GM21723 (cell line): ENCODE measurements around the gene RNF212B.
"Not testable (repeated sequence)": the region's sequence is repeated elsewhere in the genome, so short reads cannot be mapped to it uniquely, and the experiment has no call there.

Source experiments
- ATAC-seq: cut with Tn5 transposase; IDR thresholded peaks from one replicate; pipeline ENCODE4 v1.9.1; 2021; ENCODE audit warnings: mild to moderate bottlenecking, moderate library complexity; ENCODE audit not compliant: unreplicated experiment

RNF212B gene

DNA sequence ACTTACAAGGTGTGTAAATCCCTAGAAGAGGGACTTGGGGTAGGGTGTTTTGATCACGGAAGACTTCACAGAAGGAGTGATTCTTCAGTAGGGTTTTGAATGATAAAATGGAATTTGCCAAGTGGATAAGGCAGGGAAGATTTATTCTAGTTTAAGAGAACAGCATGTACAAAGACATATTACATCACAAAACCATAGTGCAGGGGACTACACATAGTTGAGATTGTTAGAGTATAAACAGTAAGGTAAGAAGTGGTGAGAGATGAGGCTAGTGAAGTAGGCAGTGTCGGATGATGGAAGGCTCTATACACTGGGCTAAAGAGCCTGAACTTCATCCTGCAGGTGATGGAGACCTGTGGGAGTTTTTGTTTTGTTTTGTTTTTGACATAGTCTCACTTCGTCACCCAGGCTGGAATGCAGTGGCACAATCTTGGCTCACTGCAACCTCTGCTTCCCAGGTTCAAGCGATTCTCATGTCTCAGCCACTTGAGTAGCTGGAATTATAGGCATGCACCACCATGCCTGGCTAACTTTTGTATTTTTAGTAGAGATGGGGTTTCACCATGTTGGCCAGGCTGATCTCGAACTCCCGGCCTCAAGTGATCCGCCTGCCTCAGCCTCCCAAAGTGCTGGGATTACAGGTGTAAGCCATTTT lies 3.5 kb downstream of the RNF212B start:
- not testable (repeated sequence) for ATAC-seq

DNA sequence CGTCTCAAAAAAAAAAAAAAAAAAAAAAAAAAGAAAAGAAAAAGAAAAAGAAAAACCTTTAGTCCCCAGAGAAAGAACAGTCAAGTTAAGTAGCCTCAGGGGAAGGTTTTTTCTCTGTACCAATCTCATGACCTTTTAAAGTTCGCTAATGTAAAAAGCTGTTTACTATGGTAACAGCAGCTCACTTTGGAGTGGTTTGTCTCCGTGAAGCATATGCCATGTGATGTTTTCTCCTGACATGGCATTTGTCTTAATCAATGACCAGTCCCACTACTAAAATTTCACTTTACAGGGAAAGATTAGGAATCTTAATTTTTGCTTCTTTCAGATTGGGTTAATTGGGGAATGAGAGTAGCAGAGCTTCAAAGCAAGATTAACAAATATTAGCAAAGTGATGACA lies 4.3 kb downstream of the RNF212B start:
- ATAC-seq: no peak

DNA sequence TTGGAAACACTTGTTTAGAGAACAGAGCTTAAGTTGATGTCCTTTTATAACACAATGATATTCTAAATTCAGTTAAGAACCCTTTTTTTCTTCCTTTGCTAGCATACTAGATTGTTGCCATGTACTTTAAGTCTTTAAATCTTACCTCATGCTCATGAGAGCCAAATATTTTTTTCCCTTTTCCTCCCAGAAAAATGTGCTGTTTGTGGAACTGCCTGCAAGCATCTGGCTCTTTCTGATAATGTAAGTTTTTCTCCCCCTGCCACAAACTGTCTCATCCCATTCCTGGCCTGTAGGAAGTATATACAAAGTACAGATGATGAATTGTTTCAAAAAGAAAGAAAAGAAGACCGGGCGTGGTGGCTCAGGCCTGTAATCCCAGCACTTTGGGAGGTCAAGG lies 5.3 kb downstream of the RNF212B start:
- no peak for ATAC-seq

DNA sequence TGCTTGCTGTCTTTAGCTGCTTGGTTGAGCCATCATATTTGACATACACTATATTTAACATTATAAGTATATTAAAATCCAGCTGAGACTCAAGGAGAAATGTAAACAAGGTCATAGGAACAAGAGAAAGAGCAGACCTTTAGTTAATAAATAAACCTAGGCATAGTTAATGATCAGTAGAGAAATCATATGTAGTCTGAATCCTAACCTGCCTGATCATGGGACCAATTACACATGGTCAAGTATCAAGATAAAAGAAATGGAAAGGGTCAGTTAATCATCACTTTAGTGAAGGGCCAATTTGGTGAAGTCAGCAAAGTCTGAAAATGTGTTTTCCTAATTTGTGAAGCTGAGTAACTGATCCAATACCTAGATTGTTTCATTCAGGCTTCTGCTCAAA lies 7.5 kb downstream of the RNF212B start:
- ATAC-seq: no peak

DNA sequence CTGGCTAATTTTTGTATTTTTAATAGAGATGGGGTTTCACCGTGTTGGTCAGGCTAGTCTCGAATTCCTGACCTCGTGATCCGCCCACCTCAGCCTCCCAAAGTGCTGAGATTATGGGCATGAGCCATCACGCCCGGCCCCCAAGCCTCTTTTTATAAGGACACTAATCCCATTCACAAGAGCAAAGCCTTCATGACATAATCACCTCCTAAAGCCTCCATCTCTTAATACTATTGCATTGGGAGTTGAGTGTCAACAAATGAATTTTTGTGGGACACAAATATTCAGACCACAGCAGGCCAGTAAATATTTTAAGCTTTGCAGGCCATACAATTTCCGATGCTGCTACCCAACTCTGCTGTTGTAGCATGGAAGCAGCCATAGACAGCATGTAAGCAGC lies 10.9 kb downstream of the RNF212B start:
- no peak for ATAC-seq

DNA sequence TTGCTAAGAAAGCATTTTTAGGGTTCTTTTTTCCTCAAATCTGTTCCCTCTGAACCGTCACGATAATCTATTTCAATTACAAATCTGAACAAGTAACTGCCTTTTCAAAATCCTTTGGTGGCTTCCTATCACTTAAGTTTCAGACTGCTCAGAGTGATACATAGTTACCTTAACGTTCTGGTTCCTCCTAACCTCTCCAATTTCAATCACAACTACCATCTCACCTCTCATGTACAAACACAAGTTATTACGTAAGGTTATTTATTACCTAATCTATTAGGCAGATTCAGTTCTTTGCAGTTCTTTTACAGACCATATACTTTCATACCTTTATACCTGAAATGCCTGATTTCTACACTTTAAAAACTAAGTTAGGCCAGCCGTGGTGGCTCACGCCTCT lies 12.1 kb downstream of the RNF212B start:
- ATAC-seq: no peak

DNA sequence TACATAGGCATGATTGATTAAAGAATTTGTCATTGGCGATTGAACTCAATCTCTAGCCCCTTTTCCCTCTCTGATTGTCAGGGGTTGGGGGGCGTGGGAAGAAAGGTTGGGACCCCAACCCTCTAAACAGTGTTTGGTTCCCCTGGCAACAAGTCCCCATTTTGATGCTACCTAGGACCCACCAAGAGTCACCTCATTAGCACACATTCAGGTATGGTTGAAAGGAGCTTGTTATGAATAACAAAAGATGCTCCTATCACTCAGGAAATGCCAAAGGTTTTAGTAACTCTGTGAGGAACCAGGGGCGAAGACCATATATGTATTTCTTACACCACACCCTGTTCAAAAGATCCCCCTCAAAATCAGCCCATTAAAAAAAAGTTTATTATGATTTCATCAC lies 14.3 kb downstream of the RNF212B start:
- no peak for ATAC-seq

DNA sequence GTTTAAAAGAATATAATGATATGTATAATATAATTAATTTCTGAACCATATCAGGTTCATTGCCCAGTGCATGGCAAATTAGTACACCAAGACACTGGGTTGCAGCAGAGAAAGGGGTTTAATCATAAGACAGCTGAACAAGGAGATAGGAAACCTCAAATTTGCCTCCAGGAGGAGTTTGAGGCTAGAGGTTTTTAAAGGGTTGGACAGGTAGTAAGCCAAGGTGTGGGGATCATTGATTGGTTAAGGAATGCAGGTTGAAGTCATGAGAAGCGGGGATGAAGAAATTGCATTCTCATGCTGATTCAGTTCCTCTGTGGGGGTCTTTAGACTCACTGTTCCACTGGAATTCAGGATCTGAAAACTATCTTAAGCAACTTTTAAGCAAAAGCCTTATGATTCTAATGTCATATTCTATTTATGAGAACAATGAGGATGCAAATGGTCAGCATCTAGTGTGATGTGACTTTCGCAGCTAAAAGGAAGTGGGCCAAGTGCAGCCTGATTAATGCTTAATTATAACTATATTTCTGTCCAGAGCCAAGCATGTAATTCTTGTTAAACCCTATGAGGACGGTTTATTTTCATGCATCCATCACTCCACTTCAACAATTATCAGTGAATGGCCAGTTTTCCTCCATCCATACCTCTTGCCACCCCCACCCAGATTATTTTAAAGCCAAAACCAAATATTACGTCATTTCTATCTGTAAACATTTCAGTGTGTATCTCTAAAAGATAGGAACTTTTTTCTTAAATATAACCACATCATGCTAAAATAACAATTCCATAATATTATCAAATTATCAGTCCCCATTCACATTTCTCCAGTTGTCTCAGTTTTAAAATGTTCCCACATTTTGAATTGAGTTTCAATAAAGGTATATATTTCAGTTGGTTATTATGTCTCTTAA lies 14.9 kb downstream of the RNF212B start:
- ATAC-seq: no peak

DNA sequence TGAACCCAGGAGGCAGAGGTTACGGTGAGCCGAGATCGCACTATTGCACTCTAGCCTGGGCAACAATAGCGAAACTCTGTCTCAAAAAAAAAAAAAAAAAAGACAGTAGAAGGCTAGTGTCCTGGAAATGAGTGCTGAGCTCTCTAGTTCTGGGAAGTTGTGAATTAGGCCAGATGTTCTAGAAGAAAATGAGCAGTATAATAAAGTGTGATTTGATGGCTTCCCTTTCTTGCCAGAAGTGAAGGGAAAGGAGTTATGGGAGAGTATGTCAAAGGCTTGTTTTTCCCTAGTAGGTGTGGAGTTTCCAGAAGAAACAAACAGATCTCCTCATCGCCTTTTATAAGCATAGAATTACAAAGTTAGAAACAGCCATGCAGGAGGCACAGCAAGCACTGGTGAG lies 20.5 kb downstream of the RNF212B start:
- ATAC-seq: no peak

DNA sequence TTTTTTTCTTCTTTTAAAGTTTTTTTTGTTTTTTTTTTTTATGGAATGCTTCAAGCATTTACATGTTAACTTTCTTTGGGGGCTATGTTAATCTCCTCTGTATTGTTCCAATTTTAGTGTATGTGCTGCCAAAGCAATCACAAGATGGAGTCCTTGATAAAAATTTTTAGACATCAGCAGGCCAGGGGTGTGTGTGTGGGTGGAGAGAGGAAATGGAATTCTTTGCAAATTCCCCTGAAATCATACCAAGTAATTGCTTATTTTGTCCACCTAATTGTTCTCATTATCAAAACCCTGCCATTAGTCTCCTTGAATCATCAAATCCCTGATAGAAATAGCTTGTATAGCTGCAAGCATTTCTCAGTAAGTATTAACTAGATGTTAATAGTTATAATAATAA lies 21.7 kb downstream of the RNF212B start:
- ATAC-seq: no peak

DNA sequence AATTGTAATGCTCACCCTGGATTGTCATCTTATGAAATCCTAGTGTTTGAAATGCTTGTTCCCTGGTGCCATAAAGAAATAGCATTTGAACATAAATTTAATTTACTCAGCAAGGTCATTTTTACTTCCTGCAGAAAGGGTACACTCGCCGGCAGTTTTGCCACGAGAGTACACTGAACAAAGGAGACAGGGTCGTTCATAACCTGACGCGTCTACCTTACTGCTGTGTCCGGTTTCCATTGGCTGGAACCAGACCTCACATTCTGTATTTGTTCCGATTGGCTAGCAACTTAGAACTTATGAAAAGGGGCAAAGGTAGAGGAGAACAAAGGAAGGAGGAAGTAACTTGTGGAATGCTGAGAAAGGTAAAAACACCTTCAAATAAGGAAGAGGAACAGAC lies 23.1 kb downstream of the RNF212B start:
- ATAC-seq: not testable (repeated sequence)

DNA sequence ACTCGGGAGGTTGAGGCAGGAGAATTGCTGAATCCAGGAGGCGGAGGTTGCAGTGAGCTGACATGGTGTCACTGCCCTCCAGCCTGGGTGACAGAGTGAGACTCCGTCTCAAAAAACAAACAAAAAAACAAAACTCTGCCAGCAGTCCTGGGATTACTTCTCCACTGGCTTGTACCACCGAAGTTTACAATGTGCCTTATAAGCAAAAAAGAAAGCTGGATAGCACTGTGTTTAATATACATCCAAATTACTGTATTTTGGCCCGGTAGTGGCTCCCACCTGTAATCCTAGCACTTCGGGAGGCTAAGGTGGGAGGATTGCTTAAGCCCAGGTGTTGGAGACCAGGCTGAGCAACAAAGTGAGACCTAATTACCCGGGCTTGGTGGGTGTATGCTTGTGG lies 31.5 kb downstream of the RNF212B start:
- no peak for ATAC-seq

DNA sequence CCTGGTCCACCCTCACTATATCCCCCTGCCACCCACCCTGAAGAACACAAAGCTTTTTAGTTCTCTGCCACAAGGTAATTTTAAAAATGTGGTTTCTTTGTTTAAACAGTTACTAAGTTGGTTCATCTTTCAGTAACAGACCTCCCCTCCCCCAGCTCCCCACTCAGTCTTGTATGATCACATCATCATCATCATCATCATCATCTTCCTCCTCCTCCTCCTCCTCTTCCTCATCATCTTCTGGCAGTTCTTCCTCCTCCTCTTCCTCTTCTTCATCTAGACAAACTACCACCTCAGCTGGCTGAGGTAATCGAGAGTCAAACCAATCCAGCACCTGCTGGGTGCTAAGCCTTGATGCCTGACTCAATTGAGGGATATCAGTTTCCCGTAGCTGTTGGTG lies 37.7 kb downstream of the RNF212B start:
- no peak for ATAC-seq

DNA sequence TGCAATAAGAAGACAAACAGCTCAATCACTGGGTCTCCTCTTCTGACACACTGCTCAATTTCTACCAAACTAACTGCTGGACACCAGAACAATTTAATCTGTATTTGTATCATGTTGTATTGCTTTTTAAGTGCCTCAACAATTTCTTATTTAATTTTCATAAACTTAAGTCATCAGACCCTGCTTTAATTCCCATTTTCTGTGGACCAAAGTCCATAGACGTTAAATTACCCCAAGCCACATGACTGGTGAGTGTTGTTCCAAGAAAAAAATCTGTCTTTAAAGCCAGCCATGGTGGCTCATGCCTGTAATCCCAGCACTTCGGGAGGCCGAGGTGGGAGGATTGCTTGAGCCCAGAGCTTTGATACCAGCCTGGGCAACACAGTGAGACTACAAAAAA lies 39.5 kb downstream of the RNF212B start:
- ATAC-seq: no peak

DNA sequence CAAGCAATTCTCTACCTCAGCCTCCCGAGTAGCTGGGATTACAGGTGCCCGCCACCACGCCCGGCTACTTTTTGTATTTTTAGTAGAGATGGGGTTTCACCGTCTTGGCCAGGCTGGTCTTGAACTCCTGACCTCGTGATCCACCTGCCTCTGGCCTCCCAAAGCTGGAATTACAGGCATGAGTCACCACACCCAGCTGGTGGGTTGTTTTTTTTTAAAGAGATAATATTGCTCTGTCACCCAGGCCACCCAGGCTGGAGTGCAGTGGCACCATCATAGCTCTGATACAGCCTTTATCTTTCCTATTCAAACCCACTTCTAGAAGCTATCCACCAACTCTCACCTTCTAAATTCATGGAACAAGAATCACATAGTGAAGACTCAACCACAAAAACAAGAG lies 40.2 kb downstream of the RNF212B start:
- ATAC-seq: not testable (repeated sequence)

DNA sequence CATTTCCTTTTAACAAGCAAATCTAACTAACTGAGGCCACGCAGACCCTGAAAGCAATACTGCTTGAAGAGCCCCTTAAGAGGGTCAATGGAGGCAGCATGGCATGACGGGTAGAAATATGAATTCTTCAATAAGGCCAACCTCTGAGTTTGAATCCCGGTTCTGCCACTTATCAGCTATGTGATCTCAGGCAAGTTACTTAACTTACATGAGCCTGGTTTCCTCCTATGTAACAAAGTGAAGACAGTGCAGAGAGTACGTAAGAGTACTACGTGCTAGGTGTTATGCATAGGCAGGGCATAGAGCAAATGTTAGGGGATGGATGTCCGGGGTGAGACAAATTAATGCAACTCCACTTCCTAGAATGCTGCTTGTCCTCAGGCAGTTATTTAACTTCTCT lies 43.5 kb downstream of the RNF212B start:
- no peak for ATAC-seq

DNA sequence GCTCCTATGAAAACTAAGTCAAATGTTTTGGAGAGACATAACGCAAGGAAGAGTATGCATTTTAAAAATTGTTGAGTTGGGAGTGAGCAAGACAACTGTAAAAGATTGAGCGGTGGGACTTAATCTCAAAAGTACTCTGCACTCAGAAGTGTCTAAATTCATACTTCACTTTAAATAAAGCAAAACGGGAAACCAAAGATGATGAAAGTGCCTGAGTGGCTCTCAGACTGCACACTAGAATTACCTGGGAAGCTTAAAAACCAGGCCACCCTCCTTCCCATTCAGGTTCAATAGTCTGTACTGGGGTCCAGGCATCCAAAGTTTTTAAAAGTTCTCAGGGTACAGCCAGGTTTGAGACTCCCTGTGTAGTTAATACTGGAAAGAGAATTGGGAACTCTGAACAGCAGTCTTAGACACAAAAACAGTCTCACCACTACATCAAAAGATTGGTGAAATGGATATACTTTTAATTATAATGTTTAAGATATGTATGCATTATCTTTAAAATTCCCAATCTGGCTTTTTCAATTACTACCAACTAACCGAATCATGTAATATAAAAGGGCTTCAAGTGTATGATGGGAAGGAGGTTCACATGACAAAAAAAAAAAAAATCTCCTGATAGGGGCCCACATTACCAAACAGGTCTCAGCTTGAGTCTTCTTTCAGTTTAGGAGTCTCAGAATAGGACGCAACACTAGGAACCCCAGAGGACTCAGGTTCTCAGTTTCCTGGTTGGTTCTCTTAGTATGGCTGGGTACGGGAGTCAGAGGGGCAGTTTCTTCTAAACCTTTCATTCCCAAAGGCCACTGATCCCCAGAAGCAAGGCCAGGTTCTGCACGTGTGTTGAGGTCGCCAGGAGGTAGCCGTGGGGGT lies 47.2 kb downstream of the RNF212B start:
- ATAC-seq: no peak

DNA sequence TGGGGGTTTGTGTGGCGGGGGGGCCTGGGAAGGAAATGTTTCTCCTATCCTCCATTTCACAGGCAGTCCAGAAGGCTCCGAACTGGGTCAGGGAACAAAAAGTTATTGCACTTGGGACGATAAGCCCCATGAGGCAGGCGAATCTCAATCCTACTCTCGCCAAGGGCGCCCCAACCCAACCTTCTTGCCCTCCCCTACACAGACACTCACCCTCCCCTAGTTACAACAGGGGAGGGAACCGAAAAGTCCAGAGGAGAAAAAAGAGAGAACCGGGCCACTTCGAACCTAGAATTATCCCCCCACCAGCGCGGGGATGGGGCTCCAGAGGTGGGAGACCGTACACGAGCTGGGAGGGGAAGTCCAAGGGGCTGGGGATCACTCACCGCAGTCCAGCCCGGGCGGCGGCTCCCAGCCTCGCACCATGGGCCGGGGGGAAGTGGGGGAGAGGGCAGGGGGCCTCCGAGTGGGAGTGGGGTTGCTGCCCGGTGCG lies 47.8 kb downstream of the RNF212B start:
- peak; percentile 28 for ATAC-seq

DNA sequence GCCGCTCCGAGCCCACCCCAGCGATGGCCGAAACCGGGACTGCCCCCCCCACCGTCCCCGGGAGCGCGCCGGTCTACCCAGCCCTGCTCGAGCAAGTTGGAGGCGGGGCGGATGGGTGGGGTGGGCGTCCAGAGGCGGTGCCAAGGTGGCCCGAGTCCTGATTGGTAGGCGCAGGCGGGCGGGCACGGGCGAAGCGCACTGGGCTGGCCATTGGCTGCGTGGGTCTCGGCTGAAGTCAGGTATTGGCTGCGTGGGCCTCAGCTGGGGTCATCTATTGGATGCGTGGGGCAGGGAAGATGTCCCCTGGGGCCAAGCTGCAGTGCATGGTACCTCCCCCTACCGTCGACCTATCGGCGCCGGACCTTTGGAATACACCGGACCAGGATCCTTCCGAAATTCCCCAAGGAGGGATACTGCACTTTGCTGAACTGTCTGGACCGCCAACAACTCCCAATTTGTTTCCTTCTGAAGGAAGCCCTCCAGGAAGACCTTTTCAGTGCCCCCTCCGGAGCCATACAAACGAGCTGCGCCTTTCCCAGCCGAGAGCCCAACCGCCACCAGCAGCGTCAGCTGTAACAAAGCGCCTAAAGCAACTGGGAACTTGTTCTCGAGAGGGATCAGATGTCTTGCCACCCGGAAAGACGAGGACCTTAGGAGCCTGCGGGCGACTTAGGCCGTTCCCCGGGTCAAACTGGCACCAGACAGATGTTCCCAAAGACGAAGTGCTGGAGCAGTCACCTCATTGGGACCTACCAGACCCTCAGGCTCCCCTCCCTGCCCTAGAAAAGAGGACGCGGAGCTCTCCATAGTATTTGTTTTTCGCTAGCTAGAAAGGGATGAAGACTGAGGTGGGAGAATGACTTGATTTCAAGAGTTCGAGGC lies 48.5 kb downstream of the RNF212B start, which contains the start of gene HOMEZ:
HOMEZ (minus strand) TSS at position 113 of the 882 bp plus-strand sequence. CDS start 180 bp downstream, outside the sequence.
- ATAC-seq: peak; percentile 99

DNA sequence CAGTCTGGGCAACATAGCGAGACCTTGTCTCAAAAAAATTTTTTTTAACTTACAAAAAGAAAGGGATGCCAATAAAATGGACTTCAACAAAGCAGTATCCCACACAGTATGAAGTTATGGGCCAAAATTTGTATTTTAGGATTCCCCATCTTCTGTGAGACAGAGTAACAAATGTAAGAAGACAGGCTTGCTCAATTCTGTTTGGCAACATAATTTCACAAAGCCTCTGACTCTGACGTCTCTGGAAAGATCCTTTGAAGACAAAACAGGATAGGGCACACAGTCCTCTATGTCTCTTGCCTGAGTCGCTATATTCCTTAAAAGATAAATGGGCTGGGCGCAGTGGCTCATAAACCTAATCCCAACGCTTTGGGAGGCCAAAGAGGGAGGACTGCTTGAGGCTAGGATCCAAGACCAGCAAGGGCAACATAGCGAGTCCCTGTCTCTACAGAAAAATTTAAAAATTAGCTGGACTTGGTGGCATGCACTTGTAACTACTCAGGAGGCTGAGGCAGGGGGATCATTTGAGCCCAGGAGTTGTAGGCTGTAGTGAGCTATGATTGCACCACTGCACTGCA lies 49.3 kb downstream of the RNF212B start:
- ATAC-seq: no peak
